PC-9 (cell line): ENCODE results near the gene ALG12.

ENCODE experiments used
- EZH2 ChIP-seq: fragments of 200-600 bp; sonication (generic); IDR thresholded peaks from 2 replicates; pipeline ENCODE4 v1.8.0; 2017; ENCODE audit warnings: antibody characterized with exemption, low read depth
- TF ChIP-seq, protein P1 (sequence below): fragments of 200-600 bp; sonication (generic); conservative IDR thresholded peaks from 2 replicates; pipeline ENCODE4 v1.6.1; 2017; ENCODE audit warnings: mixed run types, antibody characterized with exemption, mild to moderate bottlenecking, moderate library complexity

DNA sequence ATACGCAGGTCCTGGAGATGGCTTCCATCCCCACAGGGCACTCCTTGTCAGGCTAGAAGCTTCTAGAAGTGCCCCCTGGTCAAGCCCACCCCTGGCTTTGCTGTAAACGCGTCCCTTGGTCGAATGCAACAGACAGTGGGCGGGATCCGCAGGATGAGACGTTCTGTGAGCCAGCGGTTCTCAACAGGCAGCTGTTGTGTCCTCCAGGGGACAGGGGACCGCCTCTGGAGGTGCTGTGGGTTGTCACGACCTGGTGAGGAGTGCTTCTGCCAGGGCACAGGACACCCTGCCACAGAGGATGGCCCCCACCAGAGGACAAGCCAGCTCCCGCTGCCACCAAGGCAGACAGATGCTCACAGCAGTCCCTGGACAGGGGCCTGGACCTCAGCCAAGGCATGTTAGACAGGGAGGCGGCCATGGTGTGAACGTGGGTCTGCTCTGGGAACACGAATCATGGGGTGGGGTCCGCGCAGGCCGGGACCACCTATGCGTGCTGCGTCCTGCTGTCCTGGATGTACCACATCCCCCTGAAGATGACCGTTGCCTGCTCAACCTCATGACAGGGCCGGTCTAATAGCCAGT is 11.8 kb upstream of the ALG12 start:
- TF ChIP-seq, protein P1, sequence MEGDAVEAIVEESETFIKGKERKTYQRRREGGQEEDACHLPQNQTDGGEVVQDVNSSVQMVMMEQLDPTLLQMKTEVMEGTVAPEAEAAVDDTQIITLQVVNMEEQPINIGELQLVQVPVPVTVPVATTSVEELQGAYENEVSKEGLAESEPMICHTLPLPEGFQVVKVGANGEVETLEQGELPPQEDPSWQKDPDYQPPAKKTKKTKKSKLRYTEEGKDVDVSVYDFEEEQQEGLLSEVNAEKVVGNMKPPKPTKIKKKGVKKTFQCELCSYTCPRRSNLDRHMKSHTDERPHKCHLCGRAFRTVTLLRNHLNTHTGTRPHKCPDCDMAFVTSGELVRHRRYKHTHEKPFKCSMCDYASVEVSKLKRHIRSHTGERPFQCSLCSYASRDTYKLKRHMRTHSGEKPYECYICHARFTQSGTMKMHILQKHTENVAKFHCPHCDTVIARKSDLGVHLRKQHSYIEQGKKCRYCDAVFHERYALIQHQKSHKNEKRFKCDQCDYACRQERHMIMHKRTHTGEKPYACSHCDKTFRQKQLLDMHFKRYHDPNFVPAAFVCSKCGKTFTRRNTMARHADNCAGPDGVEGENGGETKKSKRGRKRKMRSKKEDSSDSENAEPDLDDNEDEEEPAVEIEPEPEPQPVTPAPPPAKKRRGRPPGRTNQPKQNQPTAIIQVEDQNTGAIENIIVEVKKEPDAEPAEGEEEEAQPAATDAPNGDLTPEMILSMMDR, result peak; percentile 41
- no peak for TF ChIP-seq EZH2
